T-helper 1 cell treated with Interleukin-12 subunit alpha and Interleukin-12 subunit beta and Interleukin-4 antibody, amounts not matched to agents 30 μg/mL and 1 μg/mL, for 36 hours (primary cell): ENCODE data around the gene ABI3.
A peak's percentile ranks its signal among the peaks of the same experiment; 100 is the strongest.
"Not testable (repeated sequence)": the region's sequence is repeated elsewhere in the genome, so short reads cannot be mapped to it uniquely, and the experiment has no call there.

Experiments used
- H3K27ac Mint-ChIP-seq: one replicate; pipeline ENCODE4 v1.8.0; 2021; ENCODE audit warnings: mild to moderate bottlenecking, mixed read lengths
- H3K27me3 Mint-ChIP-seq: one replicate; pipeline ENCODE4 v1.8.0; 2021; ENCODE audit warnings: low read depth, mixed read lengths
- H3K36me3 Mint-ChIP-seq: one replicate; pipeline ENCODE4 v1.8.0; 2021; ENCODE audit warnings: low read depth, mixed read lengths
- H3K4me1 Mint-ChIP-seq: one replicate; pipeline ENCODE4 v1.8.0; 2021; ENCODE audit warnings: low read depth, mixed read lengths
- H3K4me3 Mint-ChIP-seq: one replicate; pipeline ENCODE4 v1.8.0; 2021; ENCODE audit warnings: mild to moderate bottlenecking, moderate library complexity, mixed read lengths
- H3K9me3 Mint-ChIP-seq: one replicate; pipeline ENCODE4 v1.8.0; 2021; ENCODE audit warnings: mixed read lengths

ABI3 gene

DNA sequence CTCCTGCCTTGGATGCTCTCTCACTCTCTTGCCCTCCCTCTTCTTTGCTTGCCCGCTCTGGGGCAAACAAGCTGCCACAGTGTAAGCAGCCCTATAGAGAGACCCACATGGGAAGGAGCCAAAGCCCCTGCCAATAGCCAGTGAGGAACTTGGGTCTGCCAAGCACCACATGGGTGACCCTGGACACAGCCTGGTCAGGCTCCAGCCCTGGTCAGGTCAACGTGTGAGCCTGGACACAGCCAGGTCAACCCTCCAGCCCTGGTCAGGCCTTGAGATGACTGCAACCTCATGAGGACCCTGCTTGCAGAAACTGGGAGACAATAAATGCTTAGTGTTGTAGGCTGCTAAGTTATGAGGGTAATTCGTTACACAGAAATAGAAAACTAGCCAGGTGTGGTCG lies 34.3 kb downstream of the ABI3 start:
- Mint-ChIP-seq H3K4me1 (no peaks in the 10 kb centered on the region), H3K9me3 (no peaks in the 10 kb centered on the region), H3K27ac (no peak overlapping the region), H3K27me3 (peaks cover 4% of the 10 kb centered on the region), H3K4me3 (no peak overlapping the region), H3K36me3 (no peaks in the 10 kb centered on the region)

DNA sequence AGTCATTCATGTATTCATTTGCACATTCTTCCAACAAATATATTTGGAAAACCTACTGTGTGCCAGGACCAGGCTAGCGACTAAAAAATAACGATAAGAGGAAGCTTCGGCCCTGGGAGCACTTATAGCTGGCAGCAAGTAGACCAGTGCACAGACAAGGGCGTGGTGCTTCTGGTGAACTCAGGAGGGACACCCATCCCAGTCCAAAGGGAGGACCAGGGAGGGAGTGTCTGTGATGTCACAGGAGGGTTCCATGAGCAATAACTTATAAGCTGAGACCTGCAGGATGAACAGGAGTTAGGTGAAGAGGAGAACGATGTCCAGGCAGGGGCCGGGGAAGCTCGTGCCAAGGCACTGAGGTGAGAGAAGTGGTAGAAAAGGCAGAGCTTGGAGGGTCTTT lies 37.4 kb downstream of the ABI3 start:
- no peaks in the 10 kb centered on the region for H3K4me1 Mint-ChIP-seq
- H3K27ac Mint-ChIP-seq: no peak overlapping the region
- H3K27me3 Mint-ChIP-seq: peaks cover 4% of the 10 kb centered on the region
- H3K9me3 Mint-ChIP-seq: no peaks in the 10 kb centered on the region
- no peak overlapping the region for H3K4me3 Mint-ChIP-seq
- no peaks in the 10 kb centered on the region for H3K36me3 Mint-ChIP-seq

DNA sequence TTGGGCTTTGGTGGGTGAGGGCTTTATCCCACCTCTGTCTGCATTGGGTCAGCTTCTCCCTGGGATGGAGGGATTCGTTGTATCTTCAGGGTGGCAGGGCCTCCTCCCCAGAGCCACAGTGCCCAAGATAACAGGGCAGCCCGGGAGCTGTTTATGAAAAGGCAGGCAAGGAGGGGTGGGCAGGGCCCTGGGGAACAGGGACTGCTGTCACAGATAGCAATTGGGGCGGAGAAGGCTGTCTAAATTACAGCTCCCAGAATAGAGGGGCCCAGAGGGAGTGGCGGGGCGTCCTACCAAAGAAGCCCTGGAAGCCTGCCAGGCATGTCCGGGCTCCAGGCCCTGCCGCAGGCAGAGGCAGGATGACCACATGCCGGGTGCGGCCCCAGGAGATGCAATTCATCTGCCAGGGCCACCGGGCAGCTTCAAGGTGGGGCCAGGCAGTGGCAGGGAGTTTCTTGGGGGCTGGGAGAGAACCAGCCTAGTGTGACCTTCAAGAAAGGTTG lies 38.8 kb downstream of the ABI3 start:
- Mint-ChIP-seq H3K27ac (no peak overlapping the region), H3K4me1 (no peaks in the 10 kb centered on the region), H3K4me3 (no peak overlapping the region), H3K9me3 (no peaks in the 10 kb centered on the region), H3K36me3 (no peaks in the 10 kb centered on the region), H3K27me3 (peaks cover 4% of the 10 kb centered on the region)

DNA sequence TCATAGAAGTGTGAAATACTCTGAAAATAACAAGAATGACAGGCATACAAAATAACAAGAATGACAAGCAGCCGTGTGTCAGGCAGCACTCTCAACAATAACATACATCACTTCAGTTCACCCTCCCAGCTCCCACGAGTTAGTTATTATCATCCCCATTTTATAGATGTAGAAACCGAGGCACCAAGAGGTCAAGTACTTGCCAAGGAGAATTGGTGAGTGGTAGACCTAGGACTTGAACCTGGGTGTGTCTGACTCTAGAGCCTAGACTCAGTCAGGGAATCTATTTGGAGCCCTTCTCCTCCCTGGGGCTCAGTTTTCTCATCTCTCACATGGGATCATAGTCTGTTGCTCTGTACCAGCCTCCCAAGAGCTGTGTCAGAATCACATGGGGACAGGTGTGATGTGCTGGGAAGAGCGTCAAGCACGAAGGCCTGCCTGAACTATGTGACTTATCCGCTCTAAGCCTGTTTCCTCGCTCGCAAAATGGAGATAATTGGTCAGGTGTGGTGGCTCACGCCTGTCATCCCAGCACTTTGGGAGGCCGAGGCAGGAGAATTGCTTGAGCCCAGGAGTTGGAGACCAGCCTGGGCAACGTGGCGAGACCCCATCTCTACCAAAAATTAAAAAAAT lies 39.5 kb downstream of the ABI3 start:
- no peak overlapping the region for H3K27ac Mint-ChIP-seq
- H3K36me3 Mint-ChIP-seq: no peaks in the 10 kb centered on the region
- no peak overlapping the region for H3K4me3 Mint-ChIP-seq
- no peaks in the 10 kb centered on the region for H3K9me3 Mint-ChIP-seq
- H3K27me3 Mint-ChIP-seq: peaks cover 4% of the 10 kb centered on the region
- no peaks in the 10 kb centered on the region for H3K4me1 Mint-ChIP-seq

DNA sequence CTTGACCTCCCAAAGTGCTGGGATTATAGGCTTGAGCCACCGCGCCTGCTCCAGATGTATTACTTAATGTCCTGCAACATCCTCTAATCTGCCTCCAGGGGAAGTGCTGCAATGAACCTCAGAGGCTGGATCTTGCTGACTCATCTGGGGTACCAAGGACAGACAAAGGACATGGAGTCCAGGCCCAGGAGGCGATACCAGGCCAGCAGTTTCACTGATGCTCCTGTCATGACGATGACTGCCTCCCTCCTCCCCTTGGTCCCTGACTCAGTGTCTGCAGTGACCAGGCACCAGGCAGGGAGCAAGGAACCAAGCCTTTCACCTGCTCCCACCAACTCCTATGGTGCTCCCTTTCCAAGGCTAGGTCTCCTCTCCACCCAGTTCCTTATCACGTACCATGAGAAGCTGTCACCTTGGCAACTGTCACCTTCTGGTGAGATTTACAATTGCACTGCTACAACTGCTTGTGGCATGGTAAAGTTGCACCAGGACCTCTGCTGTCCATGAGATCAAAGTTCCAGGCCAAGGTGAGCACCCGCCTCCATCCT lies 41.7 kb downstream of the ABI3 start:
- no peaks in the 10 kb centered on the region for H3K4me1 Mint-ChIP-seq
- no peak overlapping the region for H3K27ac Mint-ChIP-seq
- no peaks in the 10 kb centered on the region for H3K9me3 Mint-ChIP-seq
- H3K4me3 Mint-ChIP-seq: no peak overlapping the region
- H3K36me3 Mint-ChIP-seq: no peaks in the 10 kb centered on the region
- peaks cover 4% of the 10 kb centered on the region for H3K27me3 Mint-ChIP-seq

DNA sequence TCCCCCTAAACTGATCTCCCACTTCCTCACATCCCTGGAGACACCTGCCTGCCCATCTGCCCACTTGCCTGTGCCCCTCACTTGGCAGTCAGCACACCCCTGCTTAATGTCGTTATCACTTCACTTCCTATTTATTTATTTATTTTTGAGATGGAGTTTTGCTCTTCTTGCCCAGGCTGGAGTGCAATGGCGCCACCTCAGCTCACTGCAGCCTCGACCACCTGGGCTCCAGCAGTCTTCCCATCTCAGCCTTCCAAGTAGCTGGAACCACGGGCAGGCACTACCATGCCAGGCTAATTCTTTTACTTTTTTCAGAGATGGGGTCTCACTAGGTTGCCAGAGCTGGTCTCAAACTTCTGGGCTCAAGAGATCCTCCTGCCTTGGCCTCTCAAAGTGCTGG lies 43.6 kb downstream of the ABI3 start:
- H3K27me3 Mint-ChIP-seq: peaks cover 8% of the 10 kb centered on the region
- H3K36me3 Mint-ChIP-seq: no peaks in the 10 kb centered on the region
- no peaks in the 10 kb centered on the region for H3K4me1 Mint-ChIP-seq
- no peaks in the 10 kb centered on the region for H3K9me3 Mint-ChIP-seq
- no peak overlapping the region for H3K4me3 Mint-ChIP-seq
- H3K27ac Mint-ChIP-seq: no peak overlapping the region

DNA sequence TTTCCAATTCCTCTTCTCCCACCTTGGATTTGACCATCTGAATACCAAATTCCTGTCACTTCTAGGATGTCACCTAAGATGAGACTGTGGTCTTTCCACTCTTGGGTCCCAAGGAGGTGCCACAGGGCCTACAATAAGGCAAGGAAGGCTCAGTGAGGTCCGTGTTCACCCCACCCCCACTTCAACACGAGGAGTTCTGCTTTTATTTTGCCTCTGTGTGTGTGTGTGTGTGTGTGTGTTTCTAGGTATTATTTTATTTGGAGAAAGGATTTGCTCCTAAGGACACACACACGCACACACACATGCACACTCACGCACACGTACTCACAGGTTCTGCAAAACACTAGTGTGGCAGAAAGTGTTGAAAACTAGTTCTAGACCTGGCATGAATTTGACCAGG lies 44.6 kb downstream of the ABI3 start:
- H3K36me3 Mint-ChIP-seq: no peaks in the 10 kb centered on the region
- H3K27ac Mint-ChIP-seq: no peak overlapping the region
- peaks cover 6% of the 10 kb centered on the region for H3K27me3 Mint-ChIP-seq
- H3K9me3 Mint-ChIP-seq: no peaks in the 10 kb centered on the region
- H3K4me1 Mint-ChIP-seq: peaks cover 3% of the 10 kb centered on the region
- H3K4me3 Mint-ChIP-seq: no peak overlapping the region

DNA sequence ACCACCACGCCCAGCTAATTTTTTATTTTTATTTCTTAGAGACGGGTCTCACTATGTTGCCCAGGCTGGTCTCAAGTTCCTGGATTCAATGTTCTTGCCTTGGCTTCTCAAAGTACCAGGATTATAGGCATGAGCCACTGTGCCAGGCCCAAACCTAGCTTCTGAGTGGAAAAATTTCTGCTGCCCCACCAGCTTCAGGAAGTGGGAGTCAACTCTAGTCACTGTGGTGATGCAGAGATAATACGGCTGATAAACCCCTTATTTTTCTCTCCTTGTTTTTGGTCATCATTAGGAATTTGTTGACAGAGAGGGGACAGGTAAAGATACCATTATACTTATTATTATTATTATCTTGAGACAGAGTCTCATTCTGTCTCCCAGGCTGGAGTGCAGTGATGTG lies 47.9 kb downstream of the ABI3 start:
- H3K36me3 Mint-ChIP-seq: no peaks in the 10 kb centered on the region
- H3K27ac Mint-ChIP-seq: no peak overlapping the region
- H3K9me3 Mint-ChIP-seq: no peaks in the 10 kb centered on the region
- peaks cover 11% of the 10 kb centered on the region for H3K4me1 Mint-ChIP-seq
- no peak overlapping the region for H3K4me3 Mint-ChIP-seq
- peaks cover 18% of the 10 kb centered on the region for H3K27me3 Mint-ChIP-seq

DNA sequence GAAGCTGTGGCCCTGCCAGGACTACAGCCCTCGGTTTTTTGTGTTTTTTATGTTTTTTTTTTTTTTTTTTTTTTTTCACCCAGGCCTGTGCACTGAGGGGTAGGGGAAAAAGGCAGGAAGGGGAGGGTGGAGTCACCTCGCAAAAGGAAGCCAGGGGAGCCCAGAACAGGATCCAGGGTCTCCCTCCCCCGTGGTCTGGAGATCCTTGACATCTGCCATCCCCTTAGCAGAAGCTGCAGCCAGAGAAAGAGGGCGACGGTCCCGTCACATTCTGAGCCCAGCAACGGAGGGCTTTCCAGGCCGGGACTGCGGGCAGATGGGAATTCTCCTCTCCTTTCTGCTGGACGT lies 49.1 kb downstream of the ABI3 start:
- H3K4me1 Mint-ChIP-seq: peaks cover 11% of the 10 kb centered on the region
- no peaks in the 10 kb centered on the region for H3K9me3 Mint-ChIP-seq
- no peaks in the 10 kb centered on the region for H3K36me3 Mint-ChIP-seq
- H3K4me3 Mint-ChIP-seq: peak overlapping the region; percentile 79
- H3K27ac Mint-ChIP-seq: no peak overlapping the region
- peaks cover 22% of the 10 kb centered on the region for H3K27me3 Mint-ChIP-seq

DNA sequence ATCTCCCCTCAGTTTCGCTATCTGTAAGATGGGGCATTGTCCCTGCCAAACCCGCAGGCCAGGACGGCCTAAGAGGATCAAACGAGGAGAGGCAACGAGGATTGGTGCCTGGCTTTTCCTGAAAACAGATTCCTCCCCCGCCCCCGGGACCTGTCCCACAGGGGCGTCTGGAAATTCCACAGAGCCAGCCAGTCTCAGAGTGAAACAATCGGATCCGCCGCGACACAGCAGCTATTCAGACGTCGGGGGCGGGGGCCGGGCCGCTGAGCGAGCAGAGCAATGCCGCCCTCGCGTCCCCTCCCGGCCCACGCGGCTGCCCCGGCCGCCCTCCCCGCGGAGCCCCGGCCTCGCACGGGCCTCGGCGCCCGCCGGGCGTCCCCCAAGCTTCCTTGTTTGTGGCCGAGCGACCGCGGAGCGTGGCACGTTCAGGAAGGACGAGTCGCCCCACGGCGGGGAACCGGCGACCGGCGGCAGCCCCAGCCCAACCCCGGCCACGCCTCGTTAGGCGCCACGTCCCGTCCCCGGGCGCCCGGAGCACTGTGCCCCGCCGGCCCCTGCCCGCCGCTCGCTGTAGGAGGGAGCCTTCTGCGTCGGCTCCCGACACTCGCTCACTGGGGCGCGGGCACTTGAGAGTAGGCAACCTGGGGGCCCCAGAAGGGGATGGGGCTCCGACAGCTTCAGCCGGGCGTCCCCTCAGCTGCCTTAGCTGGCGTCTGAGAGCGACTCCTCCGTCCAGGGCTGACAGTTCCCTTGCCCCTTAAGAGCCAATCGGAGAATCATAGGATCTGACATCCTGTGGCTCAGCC lies 49.7 kb downstream of the ABI3 start:
- H3K4me1 Mint-ChIP-seq: peaks cover 11% of the 10 kb centered on the region
- H3K4me3 Mint-ChIP-seq: peak overlapping the region; percentile 79
- no peaks in the 10 kb centered on the region for H3K9me3 Mint-ChIP-seq
- no peak overlapping the region for H3K27ac Mint-ChIP-seq
- peaks cover 22% of the 10 kb centered on the region for H3K27me3 Mint-ChIP-seq
- no peaks in the 10 kb centered on the region for H3K36me3 Mint-ChIP-seq

DNA sequence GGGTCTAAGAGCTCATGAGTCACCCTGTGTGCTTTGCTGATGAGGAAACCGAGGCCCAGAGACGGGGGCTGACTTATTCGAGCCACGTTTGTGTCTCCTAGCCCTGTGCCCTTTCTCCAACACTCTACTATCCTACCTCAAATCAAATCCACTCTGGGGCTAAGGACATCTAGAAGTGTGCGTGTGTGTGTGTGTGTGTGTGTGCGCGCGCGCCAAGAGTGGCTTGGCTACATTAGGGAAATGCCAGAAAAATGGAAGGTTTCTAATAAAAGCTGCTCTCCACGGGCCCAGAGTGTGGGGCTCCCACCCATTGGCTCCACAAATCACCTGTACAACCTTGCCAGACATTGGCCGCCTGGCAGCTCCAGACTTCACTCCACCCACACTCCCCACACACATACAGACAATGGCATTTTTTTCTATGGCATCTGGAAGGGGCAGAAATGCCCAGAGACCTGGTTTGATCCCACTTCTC lies 50.3 kb downstream of the ABI3 start:
- H3K4me3 Mint-ChIP-seq: peak overlapping the region; percentile 68

DNA sequence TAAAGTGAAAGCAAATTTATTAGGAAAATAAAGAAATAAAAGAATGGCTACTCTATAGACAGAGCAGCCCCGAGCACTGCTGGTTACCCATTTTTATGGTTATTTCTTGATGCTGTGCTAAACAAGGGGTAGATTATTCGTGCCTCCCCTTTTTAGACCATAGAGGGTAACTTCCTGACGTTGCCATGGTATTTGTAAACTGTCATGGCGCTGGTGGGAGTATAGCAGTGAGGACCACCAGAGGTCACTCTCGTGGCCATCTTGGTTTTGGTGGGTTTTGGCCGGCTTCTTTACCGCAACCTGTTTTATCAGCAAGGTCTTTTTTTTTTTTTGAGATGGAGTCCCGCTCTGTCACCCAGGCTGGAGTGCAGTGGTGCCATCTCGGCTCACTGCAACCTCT lies 51.0 kb downstream of the ABI3 start:
- peaks cover 11% of the 10 kb centered on the region for H3K4me1 Mint-ChIP-seq
- H3K4me3 Mint-ChIP-seq, H3K36me3 Mint-ChIP-seq, H3K9me3 Mint-ChIP-seq, H3K27ac Mint-ChIP-seq: not testable (repeated sequence)
- peaks cover 22% of the 10 kb centered on the region for H3K27me3 Mint-ChIP-seq

More for the DNA sequence above, 50.3 kb downstream of the ABI3 start:
- Mint-ChIP-seq H3K27me3 (peaks cover 22% of the 10 kb centered on the region), H3K9me3 (no peaks in the 10 kb centered on the region), H3K36me3 (no peaks in the 10 kb centered on the region), H3K27ac (no peak overlapping the region), H3K4me1 (peaks cover 11% of the 10 kb centered on the region)

DNA sequence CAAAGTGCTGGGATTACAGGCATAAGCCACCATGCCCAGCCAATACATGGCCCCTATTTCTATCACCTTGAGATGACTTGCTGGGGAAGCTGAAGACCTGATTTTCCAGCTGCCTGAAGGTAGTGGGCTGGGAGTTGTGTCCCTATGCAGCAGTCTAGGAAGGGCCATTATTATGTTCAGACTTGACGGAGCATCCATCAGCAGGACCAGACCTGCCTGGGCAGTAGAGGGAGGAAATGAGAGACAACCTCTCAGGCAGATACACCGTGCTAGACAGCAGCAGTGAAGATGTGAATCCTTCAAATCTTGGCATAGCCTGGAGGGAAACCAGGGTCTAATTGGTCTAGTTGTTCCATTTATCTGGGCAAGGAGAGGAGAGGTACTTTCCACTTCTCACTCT lies 55.7 kb downstream of the ABI3 start:
- H3K27me3 Mint-ChIP-seq: peaks cover 13% of the 10 kb centered on the region
- no peak overlapping the region for H3K4me3 Mint-ChIP-seq
- peaks cover 1% of the 10 kb centered on the region for H3K4me1 Mint-ChIP-seq
- H3K9me3 Mint-ChIP-seq: no peaks in the 10 kb centered on the region
- H3K27ac Mint-ChIP-seq: no peak overlapping the region
- no peaks in the 10 kb centered on the region for H3K36me3 Mint-ChIP-seq

DNA sequence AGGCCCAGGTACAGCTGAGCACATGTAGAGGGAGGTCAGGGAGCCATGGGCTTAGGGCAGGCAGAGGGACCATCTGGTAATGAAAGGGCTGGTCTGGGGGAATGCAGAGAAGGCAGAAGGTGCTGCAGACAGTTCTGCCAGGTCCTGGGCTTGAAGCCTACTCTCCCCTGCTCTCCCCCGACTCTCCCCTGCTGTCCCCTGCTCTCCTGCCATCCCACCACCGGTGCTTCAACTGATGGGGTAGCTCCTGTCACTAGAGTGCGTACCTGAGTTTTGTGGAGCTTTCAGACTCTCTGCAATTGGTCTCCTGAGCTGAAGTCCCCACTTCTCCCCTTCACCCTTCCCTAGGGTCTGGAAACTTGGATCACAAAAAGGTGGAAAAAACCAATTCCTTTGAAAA lies 57.4 kb downstream of the ABI3 start:
- H3K9me3 Mint-ChIP-seq: no peaks in the 10 kb centered on the region
- no peak overlapping the region for H3K4me3 Mint-ChIP-seq
- H3K27me3 Mint-ChIP-seq: peaks cover 12% of the 10 kb centered on the region
- no peaks in the 10 kb centered on the region for H3K4me1 Mint-ChIP-seq
- H3K36me3 Mint-ChIP-seq: no peaks in the 10 kb centered on the region
- H3K27ac Mint-ChIP-seq: no peak overlapping the region

DNA sequence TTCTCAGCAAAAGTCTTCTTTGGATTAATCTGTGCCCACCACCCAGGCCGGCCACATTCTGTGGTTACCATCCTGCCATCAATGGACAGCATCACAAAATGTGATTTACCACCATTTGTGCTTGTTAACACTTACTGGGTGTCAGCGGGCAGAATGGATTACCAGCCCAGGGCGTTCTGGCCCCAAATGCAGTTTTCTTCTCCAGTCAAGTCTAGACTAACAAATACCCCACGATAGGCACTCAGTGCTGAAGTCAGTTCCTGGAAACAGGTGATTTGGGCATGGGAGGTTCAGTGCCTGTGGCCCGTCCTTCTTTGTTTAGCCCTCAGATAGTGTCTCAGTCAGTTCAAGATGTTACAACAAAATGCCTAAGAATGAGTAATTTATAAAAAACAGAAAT lies 58.8 kb downstream of the ABI3 start:
- Mint-ChIP-seq H3K9me3 (no peaks in the 10 kb centered on the region), H3K4me3 (no peak overlapping the region), H3K27ac (no peak overlapping the region), H3K27me3 (peaks cover 3% of the 10 kb centered on the region), H3K36me3 (no peaks in the 10 kb centered on the region), H3K4me1 (no peaks in the 10 kb centered on the region)
